ENCODE results near the gene SSC5D.

SSC5D gene

DNA sequence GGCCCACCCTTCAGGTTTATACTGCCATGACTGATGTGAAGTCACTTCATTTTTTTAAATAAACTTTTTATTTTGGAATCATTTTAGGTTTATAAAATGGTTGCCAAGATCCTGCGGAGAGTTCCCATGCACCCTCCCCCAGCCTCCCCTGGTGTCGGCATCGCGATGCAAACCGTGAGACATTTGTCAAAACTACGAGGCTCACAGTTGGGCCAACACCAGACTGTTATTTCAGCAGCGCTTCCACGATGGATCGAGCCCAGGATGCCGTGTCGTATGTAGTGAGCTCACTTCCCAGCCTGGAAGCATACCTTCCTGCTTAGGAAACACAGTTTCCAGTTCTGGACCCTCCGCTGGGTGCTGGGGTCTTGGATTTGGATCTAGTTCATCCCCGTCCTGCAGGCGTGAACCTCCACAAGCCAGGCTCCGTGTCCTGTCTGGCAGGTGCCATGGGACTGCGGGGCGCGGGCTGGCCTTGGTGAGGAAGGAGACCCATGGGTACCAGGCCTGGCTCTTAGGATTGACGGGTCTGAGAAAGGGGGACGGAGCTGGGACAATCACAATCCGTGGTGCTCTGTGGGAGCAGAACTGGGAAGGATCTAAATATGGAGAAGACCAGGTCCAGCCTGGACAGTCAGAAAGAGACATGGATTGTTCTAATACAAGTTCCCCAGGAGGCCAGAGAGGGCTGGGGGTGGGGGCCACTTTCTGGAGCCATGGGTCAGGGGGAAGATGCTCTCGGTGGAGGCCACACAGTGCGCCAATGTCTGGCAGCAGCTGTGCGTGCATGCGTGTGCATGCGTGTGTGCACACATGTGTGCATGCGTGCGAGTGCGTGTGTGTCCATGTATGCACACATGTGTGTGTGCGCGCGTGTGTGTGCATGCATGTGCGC lies 51.1 kb downstream of the SSC5D start:
- DNase-seq, result no peak

DNA sequence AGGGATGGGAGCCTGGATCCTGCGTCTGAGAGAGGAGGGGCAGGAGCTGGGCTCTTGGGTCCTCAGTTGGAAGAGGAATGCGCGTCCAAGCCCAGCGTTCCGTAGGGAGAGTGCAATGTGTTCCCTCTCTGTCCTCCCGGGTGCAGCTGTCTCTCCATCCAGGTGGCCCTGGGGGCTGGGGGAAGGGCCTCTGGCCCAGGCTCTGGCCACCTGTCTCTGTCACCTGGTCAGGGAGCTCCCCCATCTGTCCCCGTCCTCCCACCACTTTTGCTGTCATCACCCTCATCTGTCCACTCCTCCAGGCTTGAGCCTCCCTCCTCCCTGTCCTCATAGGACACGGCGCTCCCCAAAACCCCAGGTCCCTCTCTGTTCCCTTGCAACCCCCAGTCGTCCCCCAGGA lies 52.4 kb downstream of the SSC5D start:
- DNase-seq, result no peak

DNA sequence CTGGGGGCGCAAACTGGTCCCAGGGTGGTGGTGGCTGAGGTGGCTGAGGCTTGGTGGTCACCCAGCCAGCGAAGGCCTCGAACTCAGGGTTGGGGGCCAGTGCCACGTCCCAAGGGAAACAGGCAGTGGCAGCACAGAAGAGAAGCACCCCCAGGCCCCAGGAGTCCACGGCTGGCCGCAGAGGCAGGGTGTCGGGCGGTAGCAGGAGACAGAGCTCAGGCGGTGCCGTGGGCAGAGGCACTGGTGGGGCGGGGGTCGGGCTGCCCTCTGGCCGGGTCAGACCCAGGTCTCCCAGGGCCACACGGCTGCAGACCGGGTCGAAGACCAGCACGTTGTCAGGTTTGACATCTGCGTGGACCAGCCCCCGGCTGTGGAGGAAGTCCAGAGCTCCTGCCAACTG lies 52.9 kb downstream of the SSC5D start:
- no peak for DNase-seq

DNA sequence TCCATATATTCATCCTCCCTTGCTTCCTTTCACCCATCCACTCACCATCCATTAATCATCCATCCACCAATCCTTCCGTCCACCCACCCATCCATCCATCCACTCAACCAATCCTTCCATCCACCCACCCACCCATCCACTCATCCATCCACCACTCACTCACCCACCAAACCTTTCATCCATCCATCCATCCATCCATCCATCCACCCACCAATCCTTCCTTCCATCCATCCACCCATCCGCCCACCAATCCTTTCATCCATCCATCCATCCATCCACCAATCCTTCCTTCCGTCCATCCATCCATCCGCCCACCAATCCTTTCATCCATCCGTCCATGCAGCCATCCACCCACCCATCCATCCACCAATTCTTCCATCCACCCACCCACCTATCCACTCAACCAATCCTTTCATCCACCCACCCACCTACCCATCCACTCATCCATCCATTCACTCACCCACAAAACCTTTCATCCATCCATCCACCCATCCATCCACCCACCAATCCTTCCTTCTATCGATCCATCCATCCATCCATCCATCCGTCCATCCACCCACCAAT lies 54.1 kb downstream of the SSC5D start:
- no peak for DNase-seq

DNA sequence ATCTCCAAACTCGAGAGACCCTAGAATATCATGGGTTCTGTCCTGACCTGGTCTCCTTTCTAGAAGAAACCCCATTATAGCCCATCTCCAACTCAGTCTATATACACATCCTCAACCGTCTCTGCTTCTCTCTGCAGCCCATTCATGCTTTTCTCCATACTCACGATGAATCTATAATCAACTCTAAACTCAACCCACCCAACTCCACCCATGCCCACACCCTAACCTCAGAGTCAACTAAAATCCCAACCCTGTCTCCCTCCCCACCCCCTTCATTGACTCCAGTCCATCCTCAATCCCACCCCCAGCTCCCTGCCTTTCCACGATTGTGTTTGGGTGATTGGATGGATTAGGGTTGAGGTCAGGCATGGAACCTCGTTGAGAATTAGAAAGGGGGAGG lies 55.3 kb downstream of the SSC5D start:
- DNase-seq, result no peak

DNA sequence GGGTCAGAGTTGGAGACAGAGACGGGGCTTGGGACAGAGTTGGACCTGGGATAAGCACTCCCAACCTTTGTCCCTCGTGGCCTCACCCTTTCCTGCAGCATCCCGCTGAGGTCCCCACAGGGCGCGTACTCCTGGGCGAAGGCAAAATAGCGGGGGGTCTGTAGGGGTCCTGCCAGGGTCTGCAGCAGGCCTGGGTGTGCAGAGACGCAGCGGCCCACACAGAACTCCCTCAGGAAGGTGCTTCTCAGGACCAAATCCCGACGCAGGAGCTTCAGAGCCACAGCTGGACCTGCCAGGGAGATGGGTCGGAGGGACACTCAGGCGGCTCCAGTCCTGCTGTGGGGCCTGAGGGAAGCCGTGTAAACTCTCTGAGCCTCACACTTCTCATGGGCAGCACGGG lies 55.8 kb downstream of the SSC5D start:
- no peak for DNase-seq

DNA sequence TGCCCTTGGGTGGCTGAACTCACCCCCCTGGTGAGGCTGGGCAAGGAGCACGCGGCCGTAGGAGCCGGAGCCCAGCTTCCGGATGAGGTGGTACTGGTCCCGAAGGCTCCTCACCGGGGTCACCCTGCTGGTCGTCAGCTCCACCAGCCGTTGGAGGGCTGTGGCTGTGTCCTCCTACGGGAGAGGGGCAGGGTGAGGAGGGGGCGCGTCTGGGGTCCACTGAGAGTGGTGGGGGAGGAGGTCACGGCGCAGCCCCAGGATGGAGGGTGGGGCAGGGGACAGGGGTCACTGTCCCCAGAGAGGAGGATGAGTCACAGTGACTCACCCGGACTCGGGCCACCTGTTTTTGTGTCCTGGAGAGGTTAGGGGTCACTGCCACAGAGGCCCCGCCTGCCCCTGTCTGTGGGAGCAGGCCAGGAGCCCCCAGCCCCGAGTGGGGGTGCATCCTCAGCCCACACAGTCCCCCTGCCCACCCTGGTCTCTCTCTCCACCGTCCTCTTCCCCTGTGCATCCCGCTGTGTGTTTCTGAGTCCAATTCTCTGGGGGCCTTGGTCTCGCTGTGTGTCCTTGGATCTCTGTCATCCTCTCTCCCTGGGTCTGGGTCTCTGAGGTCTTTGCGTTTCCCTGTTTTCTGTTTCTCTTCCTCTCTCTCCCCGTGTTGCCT lies 56.7 kb downstream of the SSC5D start:
- DNase-seq, result no peak

DNA sequence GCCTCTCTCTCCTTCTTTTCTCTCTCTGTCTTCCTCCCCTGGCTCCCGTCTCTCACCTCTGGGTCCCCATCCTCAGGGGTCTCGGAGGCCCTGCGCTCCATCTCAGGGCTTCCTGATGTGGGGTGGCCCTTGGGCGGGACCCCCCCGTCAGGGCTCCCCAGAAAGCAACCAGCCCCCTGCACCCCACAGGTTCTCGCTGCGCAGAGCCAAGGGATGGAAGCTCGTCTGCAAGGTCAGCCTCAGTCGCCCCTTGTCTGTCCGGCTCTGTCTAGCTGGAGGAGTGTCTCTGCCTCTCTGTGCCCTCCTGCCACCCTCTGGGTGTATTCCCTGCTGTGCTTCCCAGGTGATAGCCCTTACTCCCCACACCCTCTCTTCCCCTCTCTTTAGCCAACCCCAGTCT lies 57.2 kb downstream of the SSC5D start, which contains the start of gene SBK3:
TSS of gene SBK3 (minus strand) at position 101 of the 400 bp plus-strand sequence. CDS start at position 101, 0 bp downstream.
- DNase-seq, result no peak

DNA sequence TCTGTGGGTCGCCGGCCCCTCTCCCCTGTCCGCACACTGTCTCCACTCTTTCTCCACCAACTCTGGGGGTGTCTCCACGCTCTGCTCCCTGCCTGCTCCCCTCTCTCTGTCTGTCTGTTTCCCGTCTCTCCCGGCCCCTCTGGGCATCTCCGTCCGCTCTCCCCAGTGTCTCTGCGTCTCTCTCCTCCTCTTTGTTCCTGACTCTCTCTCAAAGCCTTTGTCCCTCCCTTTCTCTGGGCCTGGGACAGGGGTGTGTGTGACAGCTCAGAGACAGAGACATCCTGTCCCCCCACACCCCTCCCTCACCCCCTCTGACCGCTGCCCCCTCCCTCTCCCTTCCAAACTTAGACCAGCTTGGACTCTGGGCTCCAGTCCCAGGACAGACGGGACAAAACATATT lies 57.8 kb downstream of the SSC5D start:
- no peak for DNase-seq

DNA sequence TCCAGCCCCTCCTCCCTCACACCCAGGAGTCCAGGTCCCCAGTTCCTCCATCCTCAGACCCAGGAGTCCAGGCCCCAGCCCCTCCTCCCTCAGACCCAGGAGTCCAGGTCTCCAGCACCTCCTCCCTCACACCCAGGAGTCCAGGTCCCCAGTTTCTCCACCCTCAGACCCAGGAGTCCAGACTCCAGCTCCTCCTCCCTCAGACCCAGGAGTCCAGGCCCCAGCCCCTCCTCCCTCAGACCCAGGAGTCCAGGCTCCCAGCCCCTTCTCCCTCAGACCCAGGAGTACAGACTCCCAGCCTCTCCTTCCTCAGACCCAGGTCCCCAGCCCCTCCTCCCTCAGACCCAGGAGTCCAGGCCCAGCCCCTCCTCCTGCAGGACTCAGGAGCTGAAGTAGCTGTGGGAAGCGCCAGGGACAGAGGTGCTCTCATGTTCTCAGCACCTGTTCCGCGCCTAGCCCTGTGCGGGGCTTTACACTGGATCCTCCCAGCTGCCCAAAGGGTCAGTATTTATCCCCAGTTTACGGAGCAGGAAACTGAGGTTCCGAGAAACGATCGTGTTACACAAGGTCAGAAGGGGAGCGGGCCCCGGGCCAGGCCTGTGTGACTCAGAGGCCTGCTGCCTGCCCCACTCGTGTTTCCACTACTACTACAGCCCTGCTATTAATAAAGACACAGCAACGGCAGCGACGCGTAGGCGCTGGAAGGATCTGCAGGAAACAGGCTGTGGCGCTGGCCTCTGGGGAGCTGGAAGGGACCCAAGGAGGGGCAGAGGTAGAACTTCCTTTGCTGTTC lies 58.8 kb downstream of the SSC5D start:
- DNase-seq, result no peak

DNA sequence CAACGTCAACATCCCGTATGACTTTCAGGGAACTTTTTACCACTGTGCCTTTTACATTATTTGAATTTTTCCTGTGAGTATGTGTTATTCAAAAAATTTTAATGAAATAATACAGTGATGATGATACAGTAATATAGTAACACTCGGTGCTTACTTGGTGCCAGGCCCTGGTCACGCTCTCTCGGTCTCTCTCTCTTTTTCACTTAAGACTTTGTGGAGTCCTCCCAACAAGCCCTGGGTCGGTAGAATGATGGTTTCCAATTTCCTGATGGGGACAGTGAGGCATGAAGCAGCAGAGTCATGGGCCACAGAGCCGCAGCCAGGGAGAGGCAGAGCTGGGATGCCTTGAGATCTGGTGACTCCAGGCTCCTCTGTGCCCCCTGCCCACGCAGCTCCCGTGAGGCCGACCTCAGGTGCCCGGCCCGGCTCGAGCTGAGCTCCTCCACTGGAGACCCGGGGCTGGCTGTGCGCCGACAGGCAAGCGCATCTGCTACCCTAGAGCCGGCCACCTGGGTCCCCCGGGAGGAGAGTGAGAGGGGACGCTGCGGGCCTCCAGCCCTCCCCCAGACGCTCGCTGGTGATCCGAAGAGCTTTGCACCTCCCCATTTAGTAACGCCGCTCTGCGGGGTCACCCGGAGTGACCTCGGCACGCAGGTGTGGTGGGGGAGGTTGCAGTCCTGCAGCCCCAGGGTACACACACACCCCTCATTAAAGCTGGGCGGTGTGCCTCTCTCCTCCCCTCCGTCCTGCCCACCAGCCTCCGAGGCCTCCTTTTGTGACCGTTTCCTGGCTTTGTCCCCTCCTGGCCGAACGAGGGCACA lies 61.5 kb downstream of the SSC5D start:
- no peak for DNase-seq

DNA sequence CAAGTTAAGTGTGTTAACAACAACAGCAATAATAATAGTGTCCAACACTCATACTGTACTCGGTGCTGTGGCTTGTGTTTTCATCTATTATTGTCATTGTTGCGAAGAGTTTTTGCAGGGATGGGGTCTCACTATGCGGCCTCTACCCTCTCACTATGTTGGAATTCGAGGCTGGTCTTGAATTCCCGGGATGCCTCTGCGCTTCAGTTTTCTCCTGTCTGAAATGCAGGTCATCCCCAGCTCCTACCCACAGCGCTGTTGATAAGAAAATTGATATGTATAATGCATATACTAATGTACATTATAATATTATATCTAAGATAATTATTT lies 62.0 kb downstream of the SSC5D start:
- DNase-seq, result no peak

DNA sequence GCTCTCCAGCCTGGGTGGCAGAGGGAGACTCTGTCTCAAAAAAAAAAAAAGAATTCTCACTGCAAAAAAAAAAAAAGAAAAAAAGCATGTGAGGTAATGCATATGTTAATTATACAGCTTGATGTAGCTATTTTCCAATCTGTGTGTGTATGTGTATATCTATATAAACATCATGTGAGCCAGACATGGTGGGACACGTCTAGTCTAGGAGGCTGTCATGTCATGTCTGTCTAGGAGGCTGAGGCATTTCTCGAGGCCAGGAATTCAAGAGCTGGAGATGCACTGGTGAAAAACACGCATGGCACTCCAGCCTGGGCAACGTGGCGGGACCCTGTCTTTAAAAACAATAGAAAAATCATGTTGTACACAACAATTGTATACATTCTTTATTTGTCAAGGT lies 64.0 kb downstream of the SSC5D start:
- no peak for DNase-seq

DNA sequence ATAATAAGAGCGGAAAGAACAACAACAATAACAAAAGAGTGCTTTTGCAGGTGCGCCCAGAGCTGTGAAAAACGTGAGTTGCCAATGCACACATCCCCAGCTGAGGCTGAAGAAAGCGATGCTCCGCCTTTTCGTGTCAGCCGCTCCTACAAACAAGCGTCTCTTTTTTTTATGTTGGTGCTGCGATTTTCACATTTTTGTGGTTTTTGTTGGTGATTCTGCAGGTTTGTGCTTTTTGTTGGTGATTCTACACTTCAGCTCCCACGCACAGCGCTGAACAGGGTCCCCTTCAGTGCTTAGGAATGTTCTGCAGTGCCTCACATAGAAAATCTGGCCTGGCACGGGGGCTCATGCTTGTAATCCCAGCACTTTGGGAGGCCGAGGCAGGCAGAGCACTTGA lies 64.4 kb downstream of the SSC5D start:
- no peak for DNase-seq

DNA sequence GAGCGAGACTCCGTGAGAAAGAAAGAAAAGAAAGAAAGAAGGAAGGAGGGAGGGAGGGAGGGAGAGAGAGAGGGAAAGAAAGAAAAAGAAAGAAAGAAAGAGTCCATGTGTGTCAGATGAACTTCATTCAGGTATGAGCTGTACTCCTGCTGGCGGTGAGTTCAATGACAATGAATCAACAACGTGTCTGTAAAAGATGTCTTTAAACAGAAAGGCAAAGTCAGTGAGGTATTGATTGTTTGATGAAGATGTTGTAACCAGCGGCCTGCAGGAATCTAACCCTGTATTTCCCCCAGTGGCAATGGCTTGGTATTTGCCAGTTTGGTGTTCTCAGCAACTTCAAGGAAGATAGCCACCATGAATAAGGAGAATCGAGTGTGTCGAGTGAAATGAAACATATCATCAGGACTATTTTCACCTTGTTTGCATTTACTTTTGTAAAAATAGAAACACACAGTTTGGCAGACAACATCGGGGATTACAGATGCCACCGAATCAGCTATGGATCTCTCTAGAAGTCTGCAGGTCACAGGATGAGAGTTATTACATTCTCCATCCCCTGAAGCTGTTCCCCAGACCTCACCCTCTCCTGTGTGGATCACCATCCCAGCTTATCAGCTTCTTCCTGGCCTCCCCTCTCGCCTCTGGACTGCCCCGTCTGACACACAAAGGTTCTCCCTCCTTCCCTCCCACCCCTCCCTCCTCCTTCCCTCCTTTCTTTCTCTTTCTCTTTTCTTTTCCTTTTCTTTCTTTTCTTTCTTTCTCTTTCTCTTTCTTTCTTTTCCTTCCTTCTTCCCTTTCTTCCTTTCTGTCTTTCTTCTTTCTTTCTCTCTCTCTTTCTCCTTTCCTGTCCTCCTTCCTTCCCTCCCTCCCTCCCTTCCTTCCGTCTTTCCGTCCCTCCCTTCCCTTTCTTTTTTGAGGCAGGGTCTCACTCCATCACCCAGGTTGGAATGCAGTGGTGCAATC lies 65.3 kb downstream of the SSC5D start:
- DNase-seq, result no peak

DNA sequence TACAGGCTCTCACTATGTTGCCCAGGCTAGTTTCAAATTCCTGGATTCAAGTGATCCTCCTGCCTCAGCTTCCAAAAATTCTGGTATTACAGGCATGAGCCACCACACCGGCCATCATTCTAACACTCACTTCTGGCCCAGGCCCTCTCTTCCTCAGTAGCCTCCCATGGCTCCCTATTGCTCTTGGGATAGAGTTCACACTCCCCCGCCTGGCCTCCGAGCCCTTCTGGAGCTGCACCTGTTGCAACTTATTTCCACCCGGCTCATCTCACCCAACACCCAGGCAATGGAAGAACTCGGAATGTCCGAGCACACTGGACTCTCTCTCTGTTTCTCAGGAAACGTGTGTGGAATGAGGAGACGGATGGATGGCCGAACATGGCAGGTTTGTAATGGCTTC lies 66.1 kb downstream of the SSC5D start:
- DNase-seq, result no peak

DNA sequence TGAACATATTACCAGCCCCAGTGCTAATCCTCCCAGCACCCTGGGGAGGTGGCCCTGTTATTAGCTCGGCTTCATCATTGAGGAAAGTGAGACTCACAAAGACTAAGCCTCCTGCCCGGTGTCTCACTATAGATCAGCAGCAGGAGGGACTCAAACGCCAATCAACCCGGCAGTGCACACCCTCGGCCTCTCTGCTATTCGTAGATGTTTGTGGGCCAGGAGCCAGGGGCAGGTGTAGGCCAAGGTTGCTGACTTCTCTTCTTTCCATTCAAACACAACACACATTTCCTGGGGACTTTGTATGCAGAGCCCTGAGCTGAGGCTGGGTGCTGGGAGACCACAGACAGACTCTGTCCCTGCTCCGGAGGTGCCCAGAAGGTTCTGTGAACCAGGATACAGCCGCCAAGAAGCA lies 66.5 kb downstream of the SSC5D start:
- no peak for DNase-seq

DNA sequence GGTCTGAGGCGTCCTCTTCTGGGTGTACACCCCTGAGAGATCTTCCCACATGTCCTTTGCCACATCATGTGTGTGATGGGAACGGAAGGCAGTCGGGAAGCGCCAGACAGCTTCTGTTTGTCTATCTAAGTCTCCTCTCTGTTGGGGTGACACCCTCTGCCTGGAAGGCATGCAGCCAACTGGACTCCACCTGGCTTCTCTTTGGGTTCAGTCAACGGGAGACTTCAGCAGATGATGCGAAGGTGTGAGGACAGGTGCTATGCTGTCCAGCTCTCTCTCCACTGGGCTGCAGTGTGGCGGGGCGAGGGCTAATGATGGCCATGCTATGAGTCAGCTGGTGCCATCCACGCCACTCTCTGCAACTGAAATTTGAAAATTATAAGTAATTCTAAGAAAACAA lies 71.4 kb downstream of the SSC5D start:
- no peak for DNase-seq

DNA sequence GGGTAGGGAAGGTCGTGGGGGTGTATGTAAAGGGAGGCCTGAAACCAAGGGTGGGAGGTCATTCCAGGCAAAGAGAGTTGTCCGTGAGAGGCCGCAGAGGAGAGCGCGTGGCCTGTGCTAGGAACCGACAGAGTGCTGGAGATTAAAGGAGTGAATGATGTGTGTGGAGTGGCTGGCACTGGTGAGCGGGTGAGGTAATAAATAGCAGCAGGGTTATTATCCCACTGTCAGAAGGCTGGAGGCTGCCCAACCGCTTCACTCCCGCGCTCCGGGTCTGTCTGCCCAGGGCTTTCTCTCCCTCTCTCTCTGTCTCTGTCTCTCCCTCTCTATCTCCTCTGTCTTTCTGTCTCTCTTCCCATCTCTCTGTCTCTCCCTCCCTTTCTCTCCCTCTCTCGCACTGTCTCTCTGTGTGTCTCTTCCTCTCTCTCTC lies 75.0 kb downstream of the SSC5D start:
- DNase-seq, result no peak

DNA sequence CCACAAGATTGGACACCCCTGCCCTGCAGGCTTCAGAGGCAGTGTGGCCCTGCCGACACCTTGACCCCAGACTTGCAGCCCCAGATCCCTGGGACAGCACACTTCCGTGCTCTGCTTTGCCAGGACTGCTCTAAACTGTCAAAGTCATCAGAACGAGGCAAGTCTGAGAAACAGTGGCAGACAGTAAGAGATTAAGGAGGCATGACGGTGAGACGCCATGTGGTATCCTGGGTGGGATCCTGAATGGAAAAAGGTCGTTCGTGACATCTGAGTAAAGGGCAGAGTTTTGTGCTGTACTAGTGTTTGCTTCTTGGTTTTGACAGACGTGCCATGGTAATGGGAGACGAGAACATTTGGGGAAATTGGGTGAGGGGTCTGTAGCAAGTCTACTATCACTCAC lies 78.6 kb downstream of the SSC5D start:
- DNase-seq, result no peak

DNA sequence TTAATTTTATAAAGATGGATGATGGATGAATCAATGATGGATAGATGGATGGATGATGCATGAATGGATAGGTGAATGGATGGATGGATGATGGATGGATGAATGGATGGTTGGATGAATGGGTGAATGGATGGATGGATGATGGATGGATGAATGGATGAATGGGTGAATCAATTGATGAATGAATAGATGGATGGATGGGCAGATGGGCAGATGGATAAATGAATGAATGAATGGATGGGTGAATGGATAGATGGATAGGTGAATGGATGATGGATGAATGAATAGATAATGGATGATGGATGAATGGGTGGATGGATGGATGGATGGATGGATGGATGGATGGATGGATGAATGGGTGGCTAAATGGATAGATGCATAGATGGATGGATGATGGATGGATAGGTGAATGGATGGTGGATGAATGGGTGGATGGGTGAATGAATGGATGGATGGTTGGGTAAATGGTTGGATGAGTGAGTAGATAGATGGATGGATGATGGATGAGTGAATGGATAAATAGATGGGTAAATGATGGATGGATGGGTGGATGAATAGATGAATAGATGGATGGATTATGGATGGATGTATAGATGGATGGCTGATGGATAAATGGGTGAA lies 79.6 kb downstream of the SSC5D start:
- DNase-seq, result no peak

Data from NCI-H187 treated with DMSO at 0.1 percent for 48 hours (cell line).